Measurements from ENCODE around the gene GUCY1A2.

GRCh38 chr11:106625566-106625965 lies 392.7 kb downstream of the GUCY1A2 start:
- TF ChIP-seq CTCF (IDR thresholded peaks at IDR 0.05) = no peak
- no peak for TF ChIP-seq POLR2A (IDR thresholded peaks at IDR 0.05)
- no peak for TF ChIP-seq EP300 (IDR thresholded peaks at IDR 0.05)
